Activated CD4-positive, alpha-beta T cell treated with anti-CD3 and anti-CD28 coated beads, Interleukin-2, amount 50 U/mL, for 24 hours (primary cell): ENCODE results near the gene ROBO2.
"Not testable (repeated sequence)": the region's sequence is repeated elsewhere in the genome, so short reads cannot be mapped to it uniquely, and the experiment has no call there.

ENCODE experiments used
- DNase-seq, 2 donors: peaks; one replicate each; pipeline ENCODE4 v3.0.0-alpha.2; 2020; ENCODE audit warnings: low read depth in 1 of 2, low spot score in 1 of 2

The ROBO2 gene

DNA sequence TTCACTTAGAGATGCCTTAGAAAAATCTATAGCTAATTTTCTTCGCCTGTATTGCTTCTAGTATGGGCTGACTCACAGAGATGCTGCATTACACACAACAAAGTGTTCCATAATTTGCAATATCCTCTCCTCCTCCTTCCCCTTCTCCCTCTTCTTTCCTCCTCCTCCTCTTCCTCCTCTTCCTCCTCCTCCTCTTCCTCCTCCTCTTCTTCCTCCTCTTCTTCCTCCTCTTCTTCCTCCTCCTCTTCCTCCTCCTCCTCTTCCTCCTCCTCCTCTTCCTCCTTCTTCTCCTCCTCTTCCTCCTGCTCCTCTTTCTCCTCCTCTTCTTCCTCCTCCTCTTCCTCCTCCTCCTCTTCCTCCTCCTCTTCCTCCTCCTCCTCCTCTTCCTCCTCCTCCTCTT lies 370.4 kb downstream of the ROBO2 start:
- DNase-seq, result not testable (repeated sequence)

DNA sequence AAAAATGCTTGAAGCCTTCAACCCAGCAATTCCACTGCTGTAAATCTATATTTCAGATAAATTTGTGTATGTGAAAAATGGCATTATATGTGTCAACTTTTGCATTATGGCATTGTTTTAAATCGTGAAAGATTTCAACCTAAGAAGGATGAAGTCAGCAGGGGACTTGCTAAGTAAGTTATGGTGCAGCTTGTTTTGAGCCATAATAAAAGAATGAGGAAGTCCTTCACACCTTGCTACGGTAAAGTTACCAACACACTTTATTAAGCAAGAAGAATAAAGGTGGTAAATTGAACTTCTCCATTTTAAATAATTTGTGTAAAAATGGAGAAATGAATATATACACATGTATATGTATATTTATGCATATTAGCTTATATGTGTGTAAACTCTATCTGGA lies 371.4 kb downstream of the ROBO2 start:
- DNase-seq, result no peak

GRCh38 chr3:77412021-77412438 lies 372.1 kb downstream of the ROBO2 start:
- DNase-seq, result no peak

- DNase-seq, result no peak
These were observed 372.7 kb downstream of the ROBO2 start for GRCh38 chr3:77412584-77412983.

- no peak for DNase-seq
These were observed 375.0 kb downstream of the ROBO2 start for GRCh38 chr3:77414881-77415280.

GRCh38 chr3:77420336-77420735 lies 380.4 kb downstream of the ROBO2 start:
- DNase-seq, result no peak

- no peak for DNase-seq
These were observed 382.0 kb downstream of the ROBO2 start for GRCh38 chr3:77421916-77422315.

GRCh38 chr3:77426531-77426930 lies 386.6 kb downstream of the ROBO2 start:
- DNase-seq, result no peak

DNA sequence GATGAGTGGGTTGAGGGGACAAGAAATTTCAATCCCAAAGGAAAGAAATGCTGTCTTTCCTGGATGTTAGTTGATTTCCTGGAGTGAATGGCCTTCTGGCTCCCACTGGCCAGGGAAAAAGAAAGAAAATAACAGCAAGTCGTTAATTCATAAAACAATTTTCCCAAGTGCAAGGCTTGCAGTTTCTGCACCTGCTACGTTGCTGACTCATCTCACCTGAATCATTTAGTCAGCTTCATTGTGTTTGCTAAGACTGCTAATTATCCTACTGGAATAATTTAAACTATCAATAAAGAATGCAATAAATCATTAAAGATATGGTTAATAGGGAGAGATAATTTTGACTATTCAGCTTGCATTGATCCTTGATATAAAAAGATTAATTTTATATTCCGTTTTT lies 387.6 kb downstream of the ROBO2 start:
- no peak for DNase-seq

DNA sequence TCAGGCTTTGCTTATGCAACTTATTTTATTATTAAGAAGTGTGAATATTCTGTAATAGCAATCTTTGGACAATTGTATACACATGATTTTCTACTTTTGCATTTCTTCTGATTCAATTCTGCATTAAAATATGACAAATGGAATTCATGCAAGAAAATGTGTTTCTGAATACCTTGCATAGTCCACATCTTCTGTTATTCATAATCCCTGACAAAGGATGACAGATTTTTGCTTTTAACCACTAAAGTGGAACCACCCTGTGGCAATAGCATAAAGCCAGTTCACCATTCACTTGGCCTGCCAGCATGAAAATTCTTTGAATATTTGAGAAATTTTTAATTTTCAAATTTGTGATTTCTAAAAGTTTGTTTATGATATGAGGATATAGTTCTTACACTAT lies 397.0 kb downstream of the ROBO2 start:
- DNase-seq, result no peak

DNA sequence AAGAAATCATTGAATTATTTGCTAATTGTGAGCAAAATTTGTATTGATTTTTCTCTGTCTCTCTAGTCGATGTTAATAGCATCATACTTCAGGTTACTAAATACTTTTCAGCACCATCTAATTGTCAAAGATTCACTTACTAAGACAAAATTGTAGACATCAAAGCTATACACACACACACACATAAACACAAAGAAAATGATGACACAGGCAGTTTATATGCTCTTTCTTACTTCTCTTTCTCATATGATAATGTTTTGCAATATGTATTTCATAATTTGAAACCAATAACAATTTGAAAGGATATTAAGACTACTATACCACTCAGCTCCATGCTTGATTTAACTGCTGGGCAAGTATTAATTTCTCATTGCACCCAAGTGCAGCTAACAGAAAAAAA lies 406.2 kb downstream of the ROBO2 start:
- DNase-seq, result no peak

- DNase-seq, result no peak
These were observed 406.9 kb downstream of the ROBO2 start for GRCh38 chr3:77446761-77447160.

GRCh38 chr3:77449459-77450350 lies 409.8 kb downstream of the ROBO2 start:
- no peak for DNase-seq

DNA sequence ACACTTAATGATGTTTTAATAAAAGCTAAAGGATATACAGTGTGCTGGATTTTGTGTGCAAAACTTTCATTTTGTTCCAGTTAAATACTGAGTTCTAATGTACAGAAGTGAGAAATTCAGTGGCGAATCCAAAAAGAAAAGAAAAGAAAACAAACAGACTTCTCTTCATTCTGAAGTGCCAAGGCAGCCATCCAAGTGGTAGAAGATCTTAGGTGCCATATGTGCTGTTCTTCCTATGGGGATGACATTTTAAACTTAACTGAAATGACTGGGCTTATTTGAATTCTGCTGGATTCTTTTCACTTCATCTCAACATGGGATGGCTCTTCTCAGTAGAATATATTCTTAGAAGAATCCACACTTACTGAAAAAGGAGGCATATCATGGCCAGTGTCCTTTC lies 416.5 kb downstream of the ROBO2 start:
- DNase-seq, result no peak

- DNase-seq, result no peak
These were observed 417.0 kb downstream of the ROBO2 start for GRCh38 chr3:77456906-77457305.

DNA sequence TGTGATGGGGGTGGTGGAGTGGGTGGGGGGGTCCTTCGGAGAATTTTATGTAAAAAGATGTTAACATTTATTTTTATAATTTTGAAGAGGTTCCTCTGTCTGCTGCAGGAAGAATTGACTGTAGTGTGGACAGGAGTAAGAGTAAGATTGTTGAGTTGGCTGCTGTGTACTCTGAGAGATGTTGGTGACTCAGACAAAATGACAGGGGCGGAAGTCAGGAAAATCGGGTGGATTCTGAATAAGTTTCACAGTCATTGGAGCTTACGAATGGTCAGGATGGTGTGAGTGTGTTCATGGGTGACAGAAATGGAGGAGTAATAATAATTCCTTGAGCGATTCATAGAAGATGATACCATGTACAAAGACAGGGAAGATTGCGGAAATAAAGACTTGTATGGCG lies 420.0 kb downstream of the ROBO2 start:
- no peak for DNase-seq

DNA sequence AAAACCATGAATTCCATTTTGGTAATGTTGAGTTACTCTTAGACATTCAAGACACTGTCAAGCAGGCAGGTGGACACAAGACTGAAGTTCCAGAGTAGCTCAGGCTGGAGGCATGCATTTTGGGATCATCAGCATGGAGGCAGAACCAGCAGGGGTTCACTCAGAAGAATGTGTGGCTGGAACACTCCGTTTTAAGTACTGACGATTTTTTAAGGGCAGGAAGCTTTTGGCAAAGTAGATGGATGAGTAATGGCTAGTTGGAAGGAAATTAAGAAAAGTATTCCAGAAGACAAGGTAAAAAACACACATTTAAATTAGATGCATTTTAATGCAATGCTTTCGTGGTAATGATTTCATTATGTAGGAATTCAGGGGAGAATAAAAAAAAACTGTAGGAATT lies 420.4 kb downstream of the ROBO2 start:
- DNase-seq, result no peak

DNA sequence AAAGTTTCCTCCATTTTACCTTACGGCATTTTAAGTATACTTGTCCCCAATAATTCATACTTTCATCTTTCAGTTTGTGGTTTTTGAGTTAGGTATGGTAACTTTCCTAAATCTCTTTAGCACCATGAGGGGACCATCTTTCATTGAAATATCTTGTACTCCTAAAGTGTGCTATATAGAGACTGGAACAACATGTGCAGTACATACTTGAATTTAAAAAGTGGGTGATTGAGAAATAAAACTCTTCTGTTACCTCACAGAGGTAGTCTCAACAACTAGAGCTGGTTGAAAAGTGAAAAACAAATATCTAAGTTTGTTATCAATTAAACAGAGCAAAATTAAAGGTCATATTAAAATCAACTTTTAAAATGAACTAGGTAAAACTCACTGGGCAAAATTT lies 423.1 kb downstream of the ROBO2 start:
- no peak for DNase-seq

- no peak for DNase-seq
These were observed 424.3 kb downstream of the ROBO2 start for GRCh38 chr3:77464111-77464688.

GRCh38 chr3:77466562-77467115 lies 426.7 kb downstream of the ROBO2 start:
- DNase-seq, result no peak

DNA sequence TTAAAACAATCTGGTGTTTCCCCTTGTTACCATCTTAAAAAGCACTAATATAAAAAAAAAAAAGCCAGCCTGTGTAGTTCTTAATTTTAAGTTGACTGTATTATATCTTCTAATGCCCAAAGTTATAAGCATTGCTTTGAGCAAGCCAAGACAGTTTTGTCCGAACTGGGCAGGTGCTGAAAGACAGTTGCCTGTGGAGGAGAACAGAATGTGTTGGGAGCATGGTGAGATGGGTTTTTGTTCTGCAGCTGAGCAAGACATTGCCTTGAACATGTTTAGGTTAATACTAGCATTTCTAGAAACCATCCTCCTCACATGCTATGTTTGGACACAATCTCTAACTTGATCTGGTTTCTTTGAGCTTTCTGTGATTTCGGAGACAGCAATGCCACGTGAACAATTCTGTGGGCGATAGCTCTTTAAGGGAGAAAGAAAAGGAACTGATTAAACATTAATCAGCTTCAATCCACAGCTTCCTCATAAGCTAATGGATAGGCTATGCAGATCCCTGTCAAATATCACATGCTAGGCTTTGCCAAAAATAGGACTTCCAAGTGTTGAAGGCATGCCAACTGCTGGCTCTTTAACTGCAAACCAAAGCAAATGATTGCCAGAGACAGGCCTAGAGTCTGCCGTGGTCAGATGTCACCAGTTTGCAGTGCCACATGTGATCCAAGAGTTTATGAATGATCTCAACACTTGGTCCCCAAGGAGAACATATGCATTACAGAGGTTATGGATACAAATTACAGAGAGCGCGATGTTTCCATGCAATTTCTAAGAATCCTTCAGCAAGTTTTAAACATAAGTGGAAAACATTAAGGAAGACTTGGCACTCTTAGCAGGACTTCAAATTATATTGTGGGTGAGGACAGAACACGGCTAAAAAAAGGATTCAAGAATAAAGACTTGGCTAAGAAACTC lies 428.1 kb downstream of the ROBO2 start:
- DNase-seq, result no peak
